GM12878 (cell line): ENCODE results near the gene LRRK1. TPM values are rescaled to one million over a fixed set of nuclear protein-coding genes. Genes with fewer than 3 reads are reported as not detected.

Source experiments
- ATAC-seq: fragments of 200-7000 bp; cut with Tn5 transposase; 3 replicates; pipeline ENCODE4 v1.9.1; 2020; ENCODE audit warnings: mild to moderate bottlenecking, moderate library complexity
- BruUV-seq: library from RNA; stranded (reverse); fragments of 400-500 nt; replicated peaks from 2 replicates; lab custom pipeline; 2021; lab: Mats Ljungman, UMichigan
- CTCF ChIA-PET: fragments of 300-600 bp; sonication (Branson Sonifier 250); formaldehyde crosslinking; extraction: SDS; loops from one replicate; lab custom pipeline; 2021; ENCODE audit warnings: inconsistent platforms; lab: Yijun Ruan, JAX
- POLR2A ChIA-PET: fragments of 350-600 bp; formaldehyde crosslinking; extraction: SDS; loops from one replicate; lab custom pipeline; 2021; ENCODE audit warnings: inconsistent platforms; lab: Charles Lee
- RAD21 ChIA-PET: fragments of 300-600 bp; sonication (Branson Sonifier 250); formaldehyde crosslinking; loops from one replicate; lab custom pipeline; 2023; ENCODE audit warnings: antibody characterized with exemption; ENCODE audit not compliant: unreplicated experiment; lab: Charles Lee
- SMC1A ChIA-PET: fragments of 300-600 bp; sonication (Branson Sonifier 250); formaldehyde crosslinking; loops from one replicate; lab custom pipeline; 2023; ENCODE audit not compliant: unreplicated experiment, uncharacterized antibody; lab: Charles Lee
- DNase-seq: peaks from one replicate; pipeline ENCODE4 v3.0.0-alpha.2; 2011; ENCODE audit warnings: low read depth, low spot score
- FAIRE-seq: peaks from 3 replicates; lab custom pipeline; 2011; peaks lifted over from hg19 to GRCh38; lab: Jason Lieb, UNC
- H2AFZ ChIP-seq: 2 replicates; pipeline ENCODE4 v1.6.0; 2011; ENCODE audit warnings: low read depth, low read length, control low read depth; ENCODE audit not compliant: control insufficient read depth
- H3K27ac ChIP-seq: 2 replicates; pipeline ENCODE4 v1.5.1; 2011; ENCODE audit warnings: control low read depth; ENCODE audit not compliant: control insufficient read depth, insufficient read depth
- H3K27me3 ChIP-seq, 2 experiments: replicated peaks in 1 of 2; 2 replicates each; pipeline versions ENCODE4 v1.6.0 to v1.6.1; 2011; ENCODE audit warnings: low read length in 1 of 2; ENCODE audit not compliant: control insufficient read depth in 2 of 2, insufficient read depth in 2 of 2
- H3K36me3 ChIP-seq, 2 experiments: 2 replicates each; pipeline ENCODE4 v1.5.1; 2011; ENCODE audit warnings: low read length in 1 of 2; ENCODE audit not compliant: control insufficient read depth in 2 of 2, insufficient read depth in 2 of 2
- H3K4me1 ChIP-seq: 2 replicates; pipeline ENCODE4 v1.6.1; 2011; ENCODE audit warnings: mild to moderate bottlenecking, low read length, moderate library complexity, mixed read lengths; ENCODE audit not compliant: control insufficient read depth, insufficient read depth
- H3K4me2 ChIP-seq: 2 replicates; pipeline ENCODE4 v1.6.0; 2011; ENCODE audit warnings: control low read depth; ENCODE audit not compliant: control insufficient read depth, insufficient read depth
- H3K4me3 ChIP-seq: fragments of 200-600 bp; sonication (generic); 2 replicates; pipeline ENCODE4 v1.5.1; 2016
- H3K79me2 ChIP-seq: 2 replicates; pipeline ENCODE4 v1.6.0; 2011; ENCODE audit warnings: low read length; ENCODE audit not compliant: control insufficient read depth, insufficient read depth
- H3K9ac ChIP-seq: 2 replicates; pipeline ENCODE4 v1.8.0; 2011; ENCODE audit warnings: low read length, control low read depth, mixed read lengths; ENCODE audit not compliant: control insufficient read depth, insufficient read depth
- H3K9me3 ChIP-seq: replicated peaks from 3 replicates; pipeline ENCODE4 v1.5.1; 2011; ENCODE audit warnings: mild to moderate bottlenecking, low read length; ENCODE audit not compliant: control insufficient read depth, insufficient read depth
- H4K20me1 ChIP-seq: 2 replicates; pipeline ENCODE4 v1.6.0; 2011; ENCODE audit not compliant: control insufficient read depth, insufficient read depth
- ASH2L ChIP-seq: fragments of 300-600, 200-600 bp; sonication (generic); IDR thresholded peaks from 2 replicates; pipeline ENCODE4 v1.6.1; 2017; ENCODE audit warnings: low read depth, mild to moderate bottlenecking, borderline replicate concordance
- BMI1 ChIP-seq: fragments of 450-650 bp; IDR thresholded peaks from 2 replicates; pipeline ENCODE4 v1.6.1; 2016; ENCODE audit warnings: mild to moderate bottlenecking, moderate library complexity, borderline replicate concordance
- DPF2 ChIP-seq: fragments of 450-650 bp; IDR thresholded peaks from 2 replicates; pipeline ENCODE4 v1.6.1; 2017; ENCODE audit warnings: mild to moderate bottlenecking
- HCFC1 ChIP-seq: fragments of 150-350 bp; IDR thresholded peaks from 2 replicates; pipeline ENCODE4 v1.6.1; 2014; ENCODE audit warnings: low read length
- HDAC2 ChIP-seq: fragments of 200-600 bp; sonication (generic); IDR thresholded peaks from 2 replicates; pipeline ENCODE4 v1.6.1; 2017
- HDGF ChIP-seq: fragments of 450-650 bp; IDR thresholded peaks from 2 replicates; pipeline ENCODE4 v1.6.1; 2016; ENCODE audit warnings: antibody characterized with exemption
- JUNB ChIP-seq: IDR thresholded peaks from 2 replicates; pipeline ENCODE4 v1.6.1; 2016; ENCODE audit warnings: antibody characterized with exemption, mild to moderate bottlenecking
- MYB ChIP-seq: fragments of 150-350 bp; IDR thresholded peaks from 2 replicates; pipeline ENCODE4 v1.6.1; 2014; ENCODE audit warnings: mild to moderate bottlenecking, low read depth, low read length, borderline replicate concordance
- NFIC ChIP-seq: IDR thresholded peaks from 2 replicates; pipeline ENCODE4 v1.6.1; 2012; ENCODE audit warnings: low read depth, mild to moderate bottlenecking, inconsistent platforms, low read length, moderate library complexity
- NR2C2 ChIP-seq: IDR thresholded peaks from 2 replicates; pipeline ENCODE4 v1.6.1; 2011; ENCODE audit warnings: borderline replicate concordance, low read depth; ENCODE audit not compliant: control insufficient read depth, insufficient read length
- RB1 ChIP-seq: fragments of 450-650 bp; formaldehyde crosslinking; IDR thresholded peaks from 2 replicates; pipeline ENCODE4 v1.6.1; 2017; ENCODE audit warnings: mild to moderate bottlenecking, borderline replicate concordance
- RBBP5 ChIP-seq: fragments of 200-600 bp; sonication (generic); conservative IDR thresholded peaks from 2 replicates; pipeline ENCODE4 v1.6.1; 2016
- RELB ChIP-seq: fragments of 450-650 bp; IDR thresholded peaks from 2 replicates; pipeline ENCODE4 v1.6.1; 2017; ENCODE audit warnings: low read depth, mild to moderate bottlenecking, moderate library complexity
- SMARCA5 ChIP-seq: fragments of 450-650 bp; IDR thresholded peaks from 2 replicates; pipeline ENCODE4 v1.6.1; 2017; ENCODE audit warnings: mild to moderate bottlenecking
- SMC3 ChIP-seq: IDR thresholded peaks from 2 replicates; pipeline ENCODE4 v1.6.1; 2011; ENCODE audit warnings: low read length, improper control_type of control experiment, borderline replicate concordance
- ZZZ3 ChIP-seq: IDR thresholded peaks from 2 replicates; pipeline ENCODE4 v1.6.1; 2011; ENCODE audit warnings: low read depth; ENCODE audit not compliant: control insufficient read depth, insufficient read length
- WGBS: methylation state at CpG from one replicate; pipeline ENCODE4 v1.1.6; 2016; ENCODE audit warnings: low lambda C conversion rate; ENCODE audit not compliant: insufficient replicate concordance, insufficient coverage; ENCODE audit errors: missing lambda C conversion rate; 5-methylcytosine and 5-hydroxymethylcytosine counted together
- in situ Hi-C: fragments of 300-500 bp; cut with MboI; formaldehyde crosslinking; loops from 9 replicates; pipeline ENCODE4 v1.14.3; 2018; ENCODE audit warnings: mixed read lengths
- intact Hi-C: fragments of 100-400 bp; cut with micrococcal nuclease; formaldehyde crosslinking; loops from one replicate; pipeline ENCODE4 v1.14.2; 2022; ENCODE audit not compliant: unreplicated experiment
- polyA plus RNA-seq, 11 experiments: library from polyadenylated mRNA; depleted of rRNA in 4 of 11; unstranded in 6 of 11; stranded (reverse) in 5 of 11; fragments of >200 nt; fragmentation: Nextera tagmentation in 4 of 11; fragmentation: Illumina TruSeq in 1 of 11; extraction: Ambion mirVana in 4 of 11; extraction: Trizol in 1 of 11; gene quantifications; 1 replicate in 1 of 11; 2 replicates in 10 of 11; pipeline versions ENCODE4 v1.2.1 to v1.2.3, GENCODE V29; 2011 to 2016; ENCODE audit warnings: inconsistent platforms in 2 of 11, missing spikeins in 2 of 11, low read depth in 1 of 11
- total RNA-seq, 4 experiments: library from RNA; depleted of rRNA in 3 of 4; stranded (reverse); fragments of >200 nt in 3 of 4; fragmentation: Illumina TruSeq in 1 of 4; extraction: Trizol in 1 of 4; gene quantifications; 2 replicates each; pipeline versions ENCODE4 v1.2.1 to v1.2.3, GENCODE V29; 2013 to 2021
- TF ChIP-seq, protein P1 (sequence below): fragments of 150-350 bp; IDR thresholded peaks from 2 replicates; pipeline ENCODE4 v1.6.1; 2014; ENCODE audit warnings: mild to moderate bottlenecking, low read depth, low read length

LRRK1 gene
- total and polyA plus RNA-seq, 10 of the 15 experiments (the other 5 are each of a cell fraction or from before 2014, with no cell fraction given) = 2.2 to 58.3 (median 17.9) TPM

DNA sequence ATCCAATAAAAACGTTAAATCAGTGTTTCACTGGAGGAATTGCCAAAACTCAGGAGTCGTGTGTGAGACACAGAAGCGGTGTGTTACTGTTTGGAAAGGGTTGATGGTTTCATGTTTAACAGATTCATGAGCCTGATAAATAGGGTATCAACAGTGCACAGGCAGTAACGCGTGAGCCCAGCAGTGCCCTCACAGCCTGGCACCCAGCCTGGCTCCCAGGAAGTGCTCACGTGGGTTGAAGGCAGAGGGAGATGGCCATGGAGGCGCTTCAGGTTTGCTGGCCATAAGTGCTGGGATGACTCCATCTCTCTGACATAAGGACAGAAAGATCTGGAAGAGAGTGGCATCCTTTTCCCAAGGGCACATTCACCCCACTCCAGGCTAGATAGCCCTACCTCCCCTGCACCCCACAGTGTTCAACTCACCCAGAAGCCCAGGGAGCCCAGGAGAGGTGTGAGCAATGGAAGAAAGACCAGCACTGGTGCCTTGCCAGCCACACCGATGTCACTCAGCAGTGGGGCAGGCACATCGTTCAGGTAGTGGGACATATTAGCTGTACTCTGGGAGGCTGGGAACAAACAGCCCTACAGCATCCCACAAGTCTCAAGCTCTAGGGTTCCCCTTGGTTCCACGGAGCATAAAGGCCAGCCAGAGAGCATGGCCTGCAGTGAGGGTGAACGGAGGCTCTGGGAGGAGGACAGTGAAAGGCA is 164.3 kb downstream of the LRRK1 start:
- Histone ChIP-seq H3K9me3 (no peaks in the 10 kb centered on the region), H3K79me2 (no peaks in the 10 kb centered on the region), H3K4me1 (no peaks in the 10 kb centered on the region), H3K9ac (no peak overlapping the region), H4K20me1 (no peaks in the 10 kb centered on the region), H3K27me3 (no peaks in the 10 kb centered on the region), H3K27ac (no peak overlapping the region), H2AFZ (no peak overlapping the region), H3K4me3 (no peak overlapping the region), H3K4me2 (no peak overlapping the region), H3K36me3 (no peaks in the 10 kb centered on the region)
- ATAC-seq (no peak), FAIRE-seq (no peak), DNase-seq (no peak)
- ChIA-PET SMC1A (interaction anchor here (1.5 to 2.6 kb wide), 2 partner anchors 17 to 175 kb away, joined by 3 to 9 read pairs; no protein-coding TSS in a partner anchor), POLR2A (no interaction called here), CTCF (interaction anchor here (0.7 to 7.7 kb wide), 4 partner anchors 12 to 205 kb away, joined by 3 to 126 read pairs (median 3); no protein-coding TSS in a partner anchor), RAD21 (interaction anchor here (1.2 kb wide), 2 partner anchors 175 to 298 kb away, joined by 3 read pairs; no protein-coding TSS in a partner anchor)
- no peak for TF ChIP-seq BMI1
- no peak for TF ChIP-seq HDGF
- no peak for TF ChIP-seq SMC3
- no peak for TF ChIP-seq DPF2
- TF ChIP-seq NR2C2 = no peak
- TF ChIP-seq RELB = no peak
- TF ChIP-seq NFIC = no peak
- no peak for TF ChIP-seq HDAC2
- TF ChIP-seq SMARCA5 = no peak
- no peak for TF ChIP-seq MYB
- no peak for TF ChIP-seq ASH2L
- no peak for TF ChIP-seq RB1
- TF ChIP-seq RBBP5 = no peak
- TF ChIP-seq JUNB = no peak
- TF ChIP-seq, protein P1, sequence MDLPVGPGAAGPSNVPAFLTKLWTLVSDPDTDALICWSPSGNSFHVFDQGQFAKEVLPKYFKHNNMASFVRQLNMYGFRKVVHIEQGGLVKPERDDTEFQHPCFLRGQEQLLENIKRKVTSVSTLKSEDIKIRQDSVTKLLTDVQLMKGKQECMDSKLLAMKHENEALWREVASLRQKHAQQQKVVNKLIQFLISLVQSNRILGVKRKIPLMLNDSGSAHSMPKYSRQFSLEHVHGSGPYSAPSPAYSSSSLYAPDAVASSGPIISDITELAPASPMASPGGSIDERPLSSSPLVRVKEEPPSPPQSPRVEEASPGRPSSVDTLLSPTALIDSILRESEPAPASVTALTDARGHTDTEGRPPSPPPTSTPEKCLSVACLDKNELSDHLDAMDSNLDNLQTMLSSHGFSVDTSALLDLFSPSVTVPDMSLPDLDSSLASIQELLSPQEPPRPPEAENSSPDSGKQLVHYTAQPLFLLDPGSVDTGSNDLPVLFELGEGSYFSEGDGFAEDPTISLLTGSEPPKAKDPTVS = no peak
- TF ChIP-seq ZZZ3 = no peak
- TF ChIP-seq HCFC1 = no peak
- BruUV-seq = no TSS peak
- 60% methylated on average over 11 of the region's 11 CpGs for WGBS
- in situ Hi-C loops (no loop called here), intact Hi-C loops (no loop called here)
